Activated CD8-positive, alpha-beta memory T cell treated with anti-CD3 and anti-CD28 coated beads, Interleukin-2, amount 50 U/mL, for 1 hour (primary cell): ENCODE results near the gene CAPZA2.

Source experiments
- DNase-seq: peaks from one replicate; pipeline ENCODE4 v3.0.0-alpha.2; 2020; ENCODE audit errors: extremely low read depth

Gene CAPZA2

GRCh38 chr7:116861717-116862116, 670 bp upstream of the CAPZA2 start:
- DNase-seq = no peak

- no peak for DNase-seq
Measured at GRCh38 chr7:116862951-116863670, 724 bp downstream of the CAPZA2 start.

- DNase-seq = no peak
Measured at GRCh38 chr7:116863936-116864500, 1.6 kb downstream of the CAPZA2 start.

GRCh38 chr7:116871061-116871700, 8.8 kb downstream of the CAPZA2 start:
- DNase-seq = no peak

- no peak for DNase-seq
Measured at GRCh38 chr7:116872026-116872425, 9.6 kb downstream of the CAPZA2 start.

GRCh38 chr7:116873619-116874018, 11.2 kb downstream of the CAPZA2 start:
- DNase-seq = no peak

- no peak for DNase-seq
Measured at GRCh38 chr7:116876664-116877442, 14.5 kb downstream of the CAPZA2 start.

GRCh38 chr7:116877443-116878217, 15.2 kb downstream of the CAPZA2 start:
- DNase-seq = no peak

GRCh38 chr7:116884691-116885090, 22.3 kb downstream of the CAPZA2 start:
- DNase-seq = no peak

- no peak for DNase-seq
Measured at GRCh38 chr7:116885724-116886123, 23.3 kb downstream of the CAPZA2 start.

GRCh38 chr7:116886543-116887156, 24.3 kb downstream of the CAPZA2 start:
- DNase-seq = no peak

GRCh38 chr7:116888895-116889294, 26.5 kb downstream of the CAPZA2 start:
- DNase-seq = no peak

- no peak for DNase-seq
Measured at GRCh38 chr7:116895849-116896248, 33.5 kb downstream of the CAPZA2 start.

- no peak for DNase-seq
Measured at GRCh38 chr7:116897661-116898060, 35.3 kb downstream of the CAPZA2 start.

- no peak for DNase-seq
Measured at GRCh38 chr7:116899308-116899707, 36.9 kb downstream of the CAPZA2 start.

GRCh38 chr7:116901143-116901542, 38.8 kb downstream of the CAPZA2 start:
- DNase-seq = no peak

GRCh38 chr7:116902867-116903266, 40.5 kb downstream of the CAPZA2 start:
- DNase-seq = no peak

GRCh38 chr7:116906391-116906790, 44.0 kb downstream of the CAPZA2 start:
- DNase-seq = no peak

GRCh38 chr7:116910383-116910782, 48.0 kb downstream of the CAPZA2 start:
- DNase-seq = no peak

GRCh38 chr7:116911801-116912200, 49.4 kb downstream of the CAPZA2 start:
- DNase-seq = no peak

- no peak for DNase-seq
Measured at GRCh38 chr7:116912269-116912909, 50.0 kb downstream of the CAPZA2 start.
